ENCODE results near the gene ZNG1B.
"Not testable (repeated sequence)": the region's sequence is repeated elsewhere in the genome, so short reads cannot be mapped to it uniquely, and the experiment has no call there.

DNA sequence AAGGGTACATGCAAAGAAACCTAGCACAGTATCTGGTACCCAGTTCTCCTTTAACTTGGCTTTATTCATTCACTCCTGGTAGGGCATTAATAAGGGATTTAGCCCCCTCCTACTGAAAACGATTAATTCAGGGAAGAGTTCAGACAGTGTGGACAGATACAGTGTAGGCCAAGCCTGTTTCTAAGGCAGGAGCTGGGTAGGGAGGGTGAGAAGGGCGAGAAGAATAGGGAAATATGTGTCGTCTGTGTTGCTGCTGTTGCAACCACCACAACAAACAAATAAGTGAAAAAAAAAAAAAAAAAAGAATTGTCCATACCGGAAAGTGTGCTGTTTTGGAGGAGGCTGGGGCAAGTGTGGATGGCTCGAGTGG, 103.3 kb downstream of the ZNG1B start:
- not testable (repeated sequence) for TF ChIP-seq EZH2 (IDR thresholded peaks at IDR 0.05; ENCODE audit: low read depth); CTCF (conservative IDR thresholded peaks at IDR 0.05)
